ENCODE measurements around the gene SEMA4B.

DNA sequence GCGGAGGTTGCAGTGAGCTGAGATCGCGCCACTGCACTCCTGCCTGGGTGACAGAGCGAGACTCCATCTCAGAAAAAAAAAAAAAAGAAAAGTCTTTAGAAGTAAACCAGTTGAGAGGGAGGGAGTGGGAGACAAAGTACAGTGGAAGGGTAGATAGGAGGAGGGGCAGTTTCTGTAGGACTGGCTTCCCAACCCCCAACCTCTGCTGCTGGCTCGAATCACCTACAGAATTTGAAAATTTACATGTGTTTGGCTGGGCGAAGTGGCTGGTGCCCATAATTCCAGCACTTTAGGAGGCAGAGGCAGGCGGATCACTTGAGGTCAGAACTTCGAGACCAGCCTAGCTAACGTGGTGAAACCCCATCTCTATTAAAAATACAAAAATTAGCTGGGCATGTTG lies 24.1 kb upstream of the SEMA4B start:
- no peak for TF ChIP-seq EZH2 (IDR thresholded peaks at IDR 0.05; ENCODE audit: insufficient read depth, poor library complexity, severe bottlenecking)
- TF ChIP-seq EZH2phosphoT487 (IDR thresholded peaks at IDR 0.05; ENCODE audit: insufficient read depth, low read depth) = no peak

Measured in GM23248 (cell line).